Measurements from ENCODE around the gene PLEKHJ1.

Gene PLEKHJ1

DNA sequence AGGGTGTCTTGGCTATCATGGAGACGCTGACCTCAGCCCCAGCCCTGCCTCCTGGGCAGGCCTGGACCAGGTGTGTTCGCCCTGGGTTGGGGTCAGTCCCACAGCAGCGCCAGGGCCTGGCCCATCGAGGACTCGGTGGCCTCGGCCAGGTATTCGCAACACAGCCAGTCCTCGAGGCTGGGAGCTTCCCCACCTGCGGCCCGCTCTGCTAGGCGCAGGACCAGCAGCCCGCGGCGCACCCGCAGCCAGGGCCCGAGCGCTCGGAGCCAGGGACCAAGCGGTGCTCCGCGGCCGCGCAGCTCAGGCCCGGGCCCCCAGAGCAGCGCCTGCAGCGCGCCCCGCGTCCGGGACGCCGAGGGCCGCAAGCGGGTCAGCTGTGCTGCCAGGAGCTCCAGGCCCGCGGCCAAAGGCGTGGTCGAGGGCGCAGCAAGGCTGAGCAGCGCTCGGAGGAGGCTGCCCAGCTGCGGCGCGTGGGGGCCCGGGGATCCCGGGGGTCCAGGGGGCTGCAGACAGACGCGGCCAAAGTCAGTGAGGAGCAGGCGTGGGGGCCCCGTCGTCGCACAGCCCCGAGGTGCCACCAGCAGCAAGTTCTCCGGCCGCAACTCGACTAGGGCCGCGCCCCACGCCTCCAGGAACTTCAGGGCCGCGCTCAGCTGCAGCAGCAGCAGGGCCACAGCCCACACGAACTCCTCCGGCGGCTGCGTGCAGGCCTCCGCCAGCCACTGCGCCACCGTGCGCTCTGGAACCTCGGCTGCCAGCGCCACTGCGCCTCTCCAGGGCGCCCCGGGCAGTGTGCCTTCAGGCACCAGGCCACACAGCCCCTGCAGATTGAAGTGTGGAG, 39.7 kb upstream of the PLEKHJ1 start:
- peaks cover 18% of the 10 kb centered on the region for H3F3A ChIP-seq (ENCODE audit: low read depth)
- no peak overlapping the region for H3K4me3 ChIP-seq (ENCODE audit: low read length, poor library complexity, severe bottlenecking)
- no peak for TF ChIP-seq EZH2phosphoT487 (IDR thresholded peaks at IDR 0.05; ENCODE audit: borderline replicate concordance)
- no peak for TF ChIP-seq CTCF (conservative IDR thresholded peaks at IDR 0.05; ENCODE audit: low read length)
- no peak overlapping the region for H3K9ac ChIP-seq (ENCODE audit: low read depth, low read length, poor library complexity, severe bottlenecking)
- H4K20me1 ChIP-seq (ENCODE audit: insufficient read depth, low read length, poor library complexity, severe bottlenecking) = peaks cover 38% of the 10 kb centered on the region
- H2AFZ ChIP-seq (ENCODE audit: low read length) = no peak overlapping the region
- H3K4me2 ChIP-seq (ENCODE audit: low read depth, low read length, poor library complexity, severe bottlenecking) = no peak overlapping the region
- H3K79me2 ChIP-seq (ENCODE audit: insufficient read depth, low read length) = peaks cover 48% of the 10 kb centered on the region
- peaks cover 19% of the 10 kb centered on the region; the same call in 1 of the 2 replicates for H3K36me3 ChIP-seq (ENCODE audit: insufficient read depth, low read length)
- H3K9me2 ChIP-seq (replicated peaks; ENCODE audit: low read depth, low read length) = no peaks in the 10 kb centered on the region
- peaks cover 24% of the 10 kb centered on the region for H3K4me1 ChIP-seq (ENCODE audit: insufficient read depth, low read length, poor library complexity, severe bottlenecking)
- no peaks in the 10 kb centered on the region for H3K27me3 ChIP-seq (ENCODE audit: insufficient read depth, low read length, poor library complexity, severe bottlenecking)
- H3K9me3 ChIP-seq (ENCODE audit: insufficient read depth, low read depth, low read length) = no peaks in the 10 kb centered on the region

- Histone ChIP-seq H3F3A (ENCODE audit: low read depth) (peaks cover 18% of the 10 kb centered on the region), H3K9me2 (replicated peaks; ENCODE audit: low read depth, low read length) (no peaks in the 10 kb centered on the region), H3K36me3 (ENCODE audit: insufficient read depth, low read length) (peaks cover 19% of the 10 kb centered on the region; the same call in 1 of the 2 replicates), H2AFZ (ENCODE audit: low read length) (no peak overlapping the region), H3K9ac (ENCODE audit: low read depth, low read length, poor library complexity, severe bottlenecking) (no peak overlapping the region), H3K4me3 (ENCODE audit: low read length, poor library complexity, severe bottlenecking) (no peak overlapping the region), H3K4me2 (ENCODE audit: low read depth, low read length, poor library complexity, severe bottlenecking) (no peak overlapping the region), H3K27me3 (ENCODE audit: insufficient read depth, low read length, poor library complexity, severe bottlenecking) (peaks cover 6% of the 10 kb centered on the region), H3K79me2 (ENCODE audit: insufficient read depth, low read length) (peaks cover 56% of the 10 kb centered on the region), H4K20me1 (ENCODE audit: insufficient read depth, low read length, poor library complexity, severe bottlenecking) (peaks cover 45% of the 10 kb centered on the region), H3K4me1 (ENCODE audit: insufficient read depth, low read length, poor library complexity, severe bottlenecking) (peaks cover 24% of the 10 kb centered on the region), H3K9me3 (ENCODE audit: insufficient read depth, low read depth, low read length) (no peaks in the 10 kb centered on the region)
- TF ChIP-seq EZH2phosphoT487 (IDR thresholded peaks at IDR 0.05; ENCODE audit: borderline replicate concordance) (no peak), CTCF (conservative IDR thresholded peaks at IDR 0.05; ENCODE audit: low read length) (peak; percentile 69)
Observed at GRCh38 chr19:2274931-2275535, 38.9 kb upstream of the PLEKHJ1 start.

DNA sequence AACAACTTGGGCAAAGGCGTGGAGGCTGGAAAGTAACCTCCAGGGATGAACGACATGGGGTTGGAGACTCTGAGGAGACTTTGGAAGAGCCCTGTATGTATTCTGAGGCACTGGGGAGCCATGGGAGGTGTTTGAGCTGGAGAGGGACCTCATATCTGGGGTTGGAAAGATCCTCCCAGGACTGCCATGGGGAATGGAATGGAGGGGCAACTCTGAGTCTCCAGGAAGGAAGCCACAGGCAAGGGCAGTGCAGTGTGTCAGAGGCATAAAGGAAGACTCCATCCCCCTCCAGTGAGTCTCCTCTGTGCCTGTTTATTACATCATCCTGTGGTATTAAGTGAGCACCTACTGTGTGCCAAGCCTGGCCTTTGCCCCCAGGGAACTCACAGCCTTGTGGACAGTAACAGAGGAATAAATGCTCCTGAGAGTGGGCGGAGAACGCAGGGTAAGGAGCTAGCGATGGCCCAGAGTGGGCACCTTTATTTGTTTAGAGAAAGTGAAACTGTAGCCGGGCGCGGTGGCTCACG, 38.1 kb upstream of the PLEKHJ1 start:
- Histone ChIP-seq H3K9me3 (ENCODE audit: insufficient read depth, low read depth, low read length) (no peaks in the 10 kb centered on the region), H3K9me2 (replicated peaks; ENCODE audit: low read depth, low read length) (no peaks in the 10 kb centered on the region), H3K79me2 (ENCODE audit: insufficient read depth, low read length) (peaks cover 63% of the 10 kb centered on the region), H2AFZ (ENCODE audit: low read length) (no peak overlapping the region), H3K4me3 (ENCODE audit: low read length, poor library complexity, severe bottlenecking) (peak overlapping the region; percentile 94), H3K27me3 (ENCODE audit: insufficient read depth, low read length, poor library complexity, severe bottlenecking) (peaks cover 12% of the 10 kb centered on the region), H4K20me1 (ENCODE audit: insufficient read depth, low read length, poor library complexity, severe bottlenecking) (peaks cover 52% of the 10 kb centered on the region), H3K4me1 (ENCODE audit: insufficient read depth, low read length, poor library complexity, severe bottlenecking) (peaks cover 24% of the 10 kb centered on the region), H3K36me3 (ENCODE audit: insufficient read depth, low read length) (peaks cover 19% of the 10 kb centered on the region; the same call in 1 of the 2 replicates), H3K9ac (ENCODE audit: low read depth, low read length, poor library complexity, severe bottlenecking) (peak overlapping the region; percentile 54), H3K4me2 (ENCODE audit: low read depth, low read length, poor library complexity, severe bottlenecking) (peak overlapping the region; percentile 83), H3F3A (ENCODE audit: low read depth) (peaks cover 18% of the 10 kb centered on the region)
- TF ChIP-seq CTCF (conservative IDR thresholded peaks at IDR 0.05; ENCODE audit: low read length) (no peak), EZH2phosphoT487 (IDR thresholded peaks at IDR 0.05; ENCODE audit: borderline replicate concordance) (no peak)

Data from Loucy (cell line).